WI38 (cell line): ENCODE measurements around the gene GCM1.

Source experiments
- H3K4me3 ChIP-seq: 2 replicates; pipeline ENCODE4 v1.5.1; 2011; ENCODE audit warnings: low read depth, mild to moderate bottlenecking, control low read depth, low read length
- TF ChIP-seq, protein P1 (sequence below): IDR thresholded peaks from 2 replicates; pipeline ENCODE4 v1.5.1; 2012; ENCODE audit warnings: low read depth, mild to moderate bottlenecking, control low read depth, low read length

Gene GCM1

DNA sequence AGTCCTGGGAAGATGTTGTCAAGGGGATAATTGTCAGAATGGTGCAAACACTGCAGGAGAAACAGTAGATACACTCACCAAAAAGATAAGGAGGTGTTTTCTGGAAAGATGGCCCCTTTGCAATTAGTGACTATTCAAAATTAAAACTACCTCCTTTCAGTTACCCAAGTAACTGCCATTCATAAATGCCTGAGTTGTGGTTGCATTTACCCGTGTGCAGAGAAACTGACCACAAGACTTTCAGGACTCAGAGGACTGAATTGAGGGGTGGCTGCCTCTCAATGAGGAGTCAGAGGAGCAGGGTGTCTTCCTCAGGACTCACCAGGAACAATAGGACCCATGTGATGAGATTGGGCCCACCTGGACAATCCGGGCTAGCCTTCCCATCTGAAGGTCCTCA lies 39.0 kb downstream of the GCM1 start:
- TF ChIP-seq, protein P1, sequence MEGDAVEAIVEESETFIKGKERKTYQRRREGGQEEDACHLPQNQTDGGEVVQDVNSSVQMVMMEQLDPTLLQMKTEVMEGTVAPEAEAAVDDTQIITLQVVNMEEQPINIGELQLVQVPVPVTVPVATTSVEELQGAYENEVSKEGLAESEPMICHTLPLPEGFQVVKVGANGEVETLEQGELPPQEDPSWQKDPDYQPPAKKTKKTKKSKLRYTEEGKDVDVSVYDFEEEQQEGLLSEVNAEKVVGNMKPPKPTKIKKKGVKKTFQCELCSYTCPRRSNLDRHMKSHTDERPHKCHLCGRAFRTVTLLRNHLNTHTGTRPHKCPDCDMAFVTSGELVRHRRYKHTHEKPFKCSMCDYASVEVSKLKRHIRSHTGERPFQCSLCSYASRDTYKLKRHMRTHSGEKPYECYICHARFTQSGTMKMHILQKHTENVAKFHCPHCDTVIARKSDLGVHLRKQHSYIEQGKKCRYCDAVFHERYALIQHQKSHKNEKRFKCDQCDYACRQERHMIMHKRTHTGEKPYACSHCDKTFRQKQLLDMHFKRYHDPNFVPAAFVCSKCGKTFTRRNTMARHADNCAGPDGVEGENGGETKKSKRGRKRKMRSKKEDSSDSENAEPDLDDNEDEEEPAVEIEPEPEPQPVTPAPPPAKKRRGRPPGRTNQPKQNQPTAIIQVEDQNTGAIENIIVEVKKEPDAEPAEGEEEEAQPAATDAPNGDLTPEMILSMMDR, result no peak
- H3K4me3 ChIP-seq, result no peak overlapping the region

DNA sequence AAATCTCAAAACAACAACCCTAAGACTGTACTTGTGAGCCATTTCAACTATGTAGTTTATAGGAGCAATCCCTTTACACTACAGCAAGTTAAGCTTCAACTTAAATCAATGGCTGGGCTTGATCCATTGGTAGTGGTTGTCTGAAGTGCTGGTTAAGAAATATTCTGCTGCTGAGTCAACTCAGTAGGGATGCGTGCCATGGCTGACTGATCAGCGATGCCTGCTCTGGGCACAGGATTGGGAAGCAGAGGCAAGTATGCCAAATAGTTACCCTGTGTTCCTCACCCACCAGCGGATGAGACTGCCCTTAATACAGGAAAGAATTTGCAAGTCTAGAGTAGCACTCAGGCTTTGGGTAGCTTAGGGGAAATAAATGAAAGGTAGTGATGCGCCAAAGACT lies 41.5 kb downstream of the GCM1 start:
- no peak overlapping the region for H3K4me3 ChIP-seq
- TF ChIP-seq, protein P1, result no peak

DNA sequence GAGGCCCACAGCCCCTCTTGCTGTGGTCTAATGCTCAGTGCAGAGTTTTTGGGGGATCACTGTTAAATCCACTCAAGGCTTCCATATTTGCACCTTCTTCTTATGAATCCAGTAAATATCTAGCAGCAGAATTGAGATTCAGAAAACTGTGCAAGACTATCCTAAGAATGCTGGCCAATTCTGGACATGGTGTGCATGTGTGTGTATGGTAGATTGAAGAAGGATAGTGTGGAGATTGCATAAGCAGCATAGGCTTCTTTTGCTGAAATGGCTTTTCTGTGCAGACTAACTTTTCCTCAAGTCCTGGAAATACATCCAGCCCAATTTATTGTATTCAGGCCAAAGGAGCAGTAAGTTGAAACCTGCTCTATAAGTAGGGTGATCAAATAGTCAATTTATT lies 43.7 kb downstream of the GCM1 start:
- TF ChIP-seq, protein P1, result no peak
- H3K4me3 ChIP-seq, result no peak overlapping the region

DNA sequence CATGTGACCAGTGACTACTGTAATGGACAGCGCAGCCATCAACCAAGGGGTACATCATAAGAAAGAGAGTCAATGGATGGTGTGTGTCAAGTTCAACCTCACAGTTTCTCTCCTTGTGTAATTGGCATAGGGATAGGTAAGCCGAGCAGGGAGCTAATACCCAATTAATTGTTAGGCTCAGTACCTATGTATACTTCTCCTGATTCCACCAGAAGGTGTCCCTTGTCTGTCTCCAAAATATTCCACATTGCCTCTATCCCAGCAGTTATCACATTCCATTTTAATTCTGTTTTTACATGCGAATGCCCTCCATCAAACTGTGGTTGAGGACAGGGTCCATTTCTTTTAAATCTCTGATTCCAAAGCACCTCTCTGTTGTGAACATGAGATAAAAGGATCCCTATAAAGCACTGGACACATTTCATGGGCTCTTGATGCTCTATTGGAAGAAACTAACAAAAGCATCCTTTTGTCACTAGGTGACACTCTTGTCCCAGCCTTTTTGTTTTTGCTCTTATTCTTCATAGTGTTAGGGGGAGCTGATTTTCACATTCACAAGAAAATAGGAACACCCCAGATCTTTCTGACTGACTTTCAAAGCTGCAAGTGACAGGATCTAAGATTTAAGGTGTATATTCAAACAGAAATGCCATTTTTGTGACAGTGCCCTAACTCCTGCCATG lies 44.5 kb downstream of the GCM1 start:
- H3K4me3 ChIP-seq, result no peak overlapping the region
- TF ChIP-seq, protein P1, result no peak

DNA sequence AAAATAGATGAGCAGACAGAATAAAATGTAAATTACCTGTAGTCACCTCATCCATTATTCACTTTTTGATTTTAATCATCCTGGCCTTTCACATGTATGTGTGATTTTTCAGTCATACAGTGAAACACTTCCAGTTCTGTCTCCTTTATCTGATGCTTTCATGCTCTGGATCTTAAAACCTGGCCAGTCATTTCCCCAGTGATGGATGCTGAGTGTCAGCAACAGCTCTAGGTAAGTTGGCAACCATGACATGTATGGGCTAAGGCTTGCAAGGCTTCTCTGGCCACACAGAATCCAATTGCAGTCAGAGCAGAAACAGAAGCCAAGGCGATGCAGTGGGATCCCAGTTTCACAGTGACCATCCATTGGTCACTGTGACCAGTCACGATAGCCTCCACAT lies 47.6 kb downstream of the GCM1 start:
- TF ChIP-seq, protein P1, result no peak

DNA sequence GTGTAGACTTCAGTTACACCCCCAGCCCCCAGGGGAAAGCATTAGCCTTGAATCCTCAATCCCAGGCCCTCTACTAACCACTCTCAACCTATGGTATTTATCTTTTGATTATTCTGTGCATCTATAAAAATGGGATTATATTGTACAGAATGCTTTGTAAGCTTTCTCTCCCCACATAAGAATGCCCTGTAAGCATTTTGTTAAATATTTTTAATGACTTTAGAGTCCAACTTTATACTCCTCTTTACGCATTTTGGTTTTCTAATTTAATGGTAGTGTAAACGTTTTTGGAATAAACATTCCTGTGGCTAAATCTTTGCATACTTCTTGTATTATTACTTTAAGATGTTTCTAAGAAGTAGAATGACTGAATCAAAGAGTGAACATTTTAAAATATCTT lies 48.1 kb downstream of the GCM1 start:
- H3K4me3 ChIP-seq, result no peak overlapping the region
- TF ChIP-seq, protein P1, result no peak

More for the DNA sequence above, 47.6 kb downstream of the GCM1 start:
- H3K4me3 ChIP-seq, result no peak overlapping the region

DNA sequence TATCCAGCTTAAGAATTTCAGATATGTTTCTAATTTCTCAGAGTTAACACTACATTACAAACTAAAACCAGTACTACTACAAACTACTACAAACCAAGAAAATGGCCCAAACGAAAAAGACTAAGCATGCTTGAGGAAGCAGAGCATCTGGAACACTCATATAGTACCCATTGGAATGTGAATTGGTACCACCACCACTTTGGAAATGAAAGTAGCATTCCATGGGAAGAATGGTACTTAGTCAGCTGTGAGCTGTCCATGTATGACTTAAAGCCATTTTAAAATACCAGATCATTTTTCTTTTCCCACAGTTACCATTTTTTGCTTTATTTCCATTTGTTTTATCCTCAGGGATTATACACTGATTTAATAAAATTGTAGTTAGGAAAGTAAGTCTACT lies 52.9 kb downstream of the GCM1 start:
- H3K4me3 ChIP-seq, result no peak overlapping the region
- TF ChIP-seq, protein P1, result no peak
